NCI-H1436 (cell line): ENCODE results near the gene USP31.

Experiments
- DNase-seq: peaks from one replicate; lab custom pipeline; 2025; lab: John Stamatoyannopoulos, UW

USP31 gene

GRCh38 chr16:23059433-23059832 lies 89.8 kb downstream of the USP31 start:
- no peak for DNase-seq

GRCh38 chr16:23058576-23058975 lies 90.7 kb downstream of the USP31 start:
- DNase-seq: no peak

- no peak for DNase-seq
Observed at GRCh38 chr16:23057013-23057596, 92.1 kb downstream of the USP31 start.

GRCh38 chr16:23055481-23055880 lies 93.8 kb downstream of the USP31 start:
- no peak for DNase-seq

- no peak for DNase-seq
Observed at GRCh38 chr16:23052908-23053580, 96.2 kb downstream of the USP31 start.

GRCh38 chr16:23052221-23052620 lies 97.0 kb downstream of the USP31 start:
- no peak for DNase-seq

GRCh38 chr16:23051587-23051986 lies 97.7 kb downstream of the USP31 start:
- no peak for DNase-seq

- no peak for DNase-seq
Observed at GRCh38 chr16:23048164-23048563, 101.1 kb downstream of the USP31 start.

- no peak for DNase-seq
Observed at GRCh38 chr16:23045025-23045424, 104.2 kb downstream of the USP31 start.

GRCh38 chr16:23040246-23040645 lies 109.0 kb downstream of the USP31 start:
- no peak for DNase-seq

- no peak for DNase-seq
Observed at GRCh38 chr16:23039118-23039517, 110.1 kb downstream of the USP31 start.

- DNase-seq: no peak
Observed at GRCh38 chr16:23035240-23035639, 114.0 kb downstream of the USP31 start.

GRCh38 chr16:23031508-23032098 lies 117.6 kb downstream of the USP31 start:
- DNase-seq: no peak

GRCh38 chr16:23029733-23030420 lies 119.4 kb downstream of the USP31 start:
- DNase-seq: no peak

- no peak for DNase-seq
Observed at GRCh38 chr16:23027386-23027785, 121.9 kb downstream of the USP31 start.

- DNase-seq: no peak
Observed at GRCh38 chr16:23026784-23027362, 122.4 kb downstream of the USP31 start.

- no peak for DNase-seq
Observed at GRCh38 chr16:23025692-23026307, 123.5 kb downstream of the USP31 start.

GRCh38 chr16:23024044-23024443 lies 125.2 kb downstream of the USP31 start:
- no peak for DNase-seq

GRCh38 chr16:23020084-23020483 lies 129.2 kb downstream of the USP31 start:
- no peak for DNase-seq

GRCh38 chr16:23016368-23016767 lies 132.9 kb downstream of the USP31 start:
- peak; percentile 52 for DNase-seq

- no peak for DNase-seq
Observed at GRCh38 chr16:23015580-23015979, 133.7 kb downstream of the USP31 start.

- no peak for DNase-seq
Observed at GRCh38 chr16:23014592-23014991, 134.7 kb downstream of the USP31 start.
